GM19023 (cell line): Measurements from ENCODE around the gene CD53.
A peak's percentile ranks its signal among the peaks of the same experiment; 100 is the strongest.

Experiments
- ATAC-seq: cut with Tn5 transposase; IDR thresholded peaks from one replicate; pipeline ENCODE4 v1.9.1; 2021; ENCODE audit warnings: mild to moderate bottlenecking, moderate library complexity; ENCODE audit not compliant: unreplicated experiment

The CD53 gene

DNA sequence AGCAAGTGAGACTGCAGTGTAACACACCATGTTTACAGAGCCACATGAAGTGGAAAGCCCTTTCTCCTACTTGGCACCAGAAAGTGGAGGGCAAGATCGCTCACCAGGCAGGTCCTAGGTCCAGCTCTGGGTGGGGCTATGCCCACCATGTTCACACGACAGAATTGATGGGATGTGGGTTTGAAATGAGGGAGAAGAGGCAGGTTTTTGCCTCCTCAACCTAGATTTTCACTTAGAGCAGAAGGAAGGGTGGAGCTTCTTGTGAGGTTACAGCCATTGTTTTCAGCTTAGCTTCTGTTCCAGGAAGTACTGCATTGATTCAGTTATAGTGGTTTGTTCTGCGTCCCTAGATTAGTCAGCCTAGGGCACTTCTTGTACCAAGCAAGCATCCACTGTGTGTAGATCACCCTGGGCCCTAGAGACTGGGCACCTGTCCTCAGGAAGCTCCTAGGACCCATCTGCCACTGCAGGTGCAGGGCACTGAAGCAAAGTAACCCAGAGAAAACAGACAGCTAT, 2.3 kb downstream of the CD53 start:
- ATAC-seq: peak; percentile 43

- no peak for ATAC-seq
Measured at GRCh38 chr1:110876748-110877341, 3.9 kb downstream of the CD53 start.

- no peak for ATAC-seq
Measured at GRCh38 chr1:110877364-110877763, 4.4 kb downstream of the CD53 start.

GRCh38 chr1:110877776-110878175, 4.8 kb downstream of the CD53 start:
- ATAC-seq: no peak

DNA sequence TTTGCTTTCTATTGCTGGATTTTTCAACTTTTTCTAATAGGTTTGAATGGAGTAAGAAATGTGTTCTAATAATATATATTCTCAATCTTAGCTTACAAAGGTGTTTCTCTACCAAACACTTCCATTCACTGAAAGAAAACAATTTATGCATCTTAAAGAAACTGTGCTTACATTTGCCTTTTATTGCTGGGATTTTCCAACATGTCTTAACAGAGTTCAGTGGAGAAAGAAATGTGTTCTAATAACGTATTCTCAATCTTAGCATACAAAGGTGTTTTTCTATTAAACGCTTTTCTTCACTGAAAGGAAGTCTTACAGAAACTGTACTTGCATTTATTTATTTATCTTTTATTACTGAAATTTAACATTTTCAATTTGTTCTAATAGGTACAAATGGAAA, 5.6 kb downstream of the CD53 start:
- no peak for ATAC-seq

DNA sequence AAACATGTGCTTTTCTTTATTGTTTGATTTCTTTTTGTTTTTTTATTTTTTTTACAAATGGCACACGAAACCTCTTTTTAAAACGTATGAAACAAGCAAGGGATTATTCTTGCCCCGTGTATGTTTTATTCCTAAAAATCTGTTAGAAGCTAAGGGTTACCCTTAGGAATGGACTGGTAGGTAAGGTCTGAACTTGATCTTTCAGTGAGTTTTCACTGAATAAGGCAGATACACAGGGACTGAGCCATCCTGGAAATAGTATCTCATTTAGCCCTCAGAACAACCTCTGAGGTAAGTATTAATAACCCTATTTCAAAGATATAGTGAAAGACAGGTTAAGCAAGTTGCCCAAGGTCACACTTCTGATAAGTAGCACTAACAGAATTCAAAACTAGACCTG, 6.0 kb downstream of the CD53 start:
- ATAC-seq: no peak

- peak; percentile 52 for ATAC-seq
Measured at GRCh38 chr1:110879758-110880606, 7.0 kb downstream of the CD53 start.

GRCh38 chr1:110880708-110881374, 7.9 kb downstream of the CD53 start:
- peak; percentile 23 for ATAC-seq

DNA sequence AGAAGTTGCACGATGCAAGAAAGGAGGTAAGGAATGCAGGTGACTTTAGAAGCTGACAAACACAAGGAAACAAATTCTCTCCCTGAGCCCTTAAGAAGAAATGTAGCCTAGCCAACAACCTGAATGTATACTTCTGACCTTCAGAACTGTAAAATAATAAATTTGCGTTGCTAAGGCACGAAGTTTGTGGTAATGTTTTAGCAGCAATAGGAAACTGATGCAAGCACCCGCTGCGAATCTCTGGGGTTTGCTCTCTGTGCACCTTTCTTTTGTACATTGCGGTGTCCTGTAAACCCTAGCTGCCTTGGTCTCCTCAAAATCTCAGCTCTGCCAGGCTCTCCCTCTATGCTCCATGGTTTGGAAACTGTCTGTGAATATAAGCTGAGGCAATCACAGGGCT, 15.1 kb downstream of the CD53 start:
- ATAC-seq: no peak

GRCh38 chr1:110888641-110889040, 15.7 kb downstream of the CD53 start:
- ATAC-seq: no peak

GRCh38 chr1:110890474-110891196, 17.7 kb downstream of the CD53 start:
- ATAC-seq: no peak

- ATAC-seq: no peak
Measured at GRCh38 chr1:110893908-110894490, 21.1 kb downstream of the CD53 start.

GRCh38 chr1:110896090-110896489, 23.1 kb downstream of the CD53 start:
- ATAC-seq: no peak

- no peak for ATAC-seq
Measured at GRCh38 chr1:110897681-110898080, 24.7 kb downstream of the CD53 start.

- no peak for ATAC-seq
Measured at GRCh38 chr1:110898734-110899457, 25.9 kb downstream of the CD53 start.

DNA sequence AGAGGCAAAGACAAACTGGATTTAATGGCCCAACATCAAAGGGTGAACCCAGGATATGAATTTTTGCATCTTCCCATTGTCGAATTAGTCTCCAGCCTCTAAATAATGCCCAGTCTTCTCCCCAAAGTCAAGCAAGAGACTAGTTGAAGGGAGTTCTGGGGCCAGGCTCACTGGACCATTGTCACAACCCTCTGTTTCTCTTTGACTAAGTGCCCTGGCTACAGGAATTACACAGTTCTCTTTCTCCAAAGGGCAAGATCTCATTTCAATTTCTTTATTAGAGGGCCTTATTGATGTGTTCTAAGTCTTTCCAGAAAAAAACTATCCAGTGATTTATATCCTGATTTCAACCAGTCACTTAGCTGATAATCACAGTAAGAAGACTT, 26.5 kb downstream of the CD53 start:
- ATAC-seq: no peak

- no peak for ATAC-seq
Measured at GRCh38 chr1:110902820-110903463, 30.0 kb downstream of the CD53 start.

- no peak for ATAC-seq
Measured at GRCh38 chr1:110903853-110904500, 31.0 kb downstream of the CD53 start.

- no peak for ATAC-seq
Measured at GRCh38 chr1:110912784-110913183, 39.8 kb downstream of the CD53 start.
